Neuronal stem cell (in vitro differentiated cells): Measurements from ENCODE around the gene DOCK7.

Source experiments
- DNase-seq: peaks from one replicate; pipeline ENCODE4 v3.0.0-alpha.2; 2013; ENCODE audit warnings: low spot score
- H2AFZ ChIP-seq: one replicate; pipeline ENCODE4 v1.6.1; 2013; ENCODE audit warnings: mild to moderate bottlenecking, low read length, inconsistent platforms
- H2AK5ac ChIP-seq: 2 replicates; pipeline ENCODE4 v1.6.1; 2013; ENCODE audit warnings: low read depth, mild to moderate bottlenecking, inconsistent platforms, low read length, moderate library complexity, mixed read lengths
- H2BK120ac ChIP-seq: 2 replicates; pipeline ENCODE4 v1.6.1; 2013; ENCODE audit warnings: low read depth, mild to moderate bottlenecking, inconsistent platforms, low read length, moderate library complexity, mixed read lengths
- H2BK12ac ChIP-seq: one replicate; pipeline ENCODE4 v1.6.1; 2013; ENCODE audit warnings: low read length, inconsistent platforms
- H2BK15ac ChIP-seq: 2 replicates; pipeline ENCODE4 v1.6.1; 2013; ENCODE audit warnings: mild to moderate bottlenecking, low read length, inconsistent platforms, mixed read lengths
- H2BK5ac ChIP-seq: one replicate; pipeline ENCODE4 v1.6.1; 2013; ENCODE audit warnings: inconsistent platforms, mild to moderate bottlenecking, low read length, moderate library complexity
- H3K14ac ChIP-seq: one replicate; pipeline ENCODE4 v1.6.1; 2013; ENCODE audit warnings: low read length, inconsistent platforms
- H3K18ac ChIP-seq: 2 replicates; pipeline ENCODE4 v1.6.1; 2013; ENCODE audit warnings: low read length, inconsistent platforms
- H3K23ac ChIP-seq: 2 replicates; pipeline ENCODE4 v1.6.1; 2013; ENCODE audit warnings: low read depth, mild to moderate bottlenecking, mixed read lengths, low read length, inconsistent platforms; ENCODE audit not compliant: poor library complexity
- H3K27ac ChIP-seq: replicated peaks from 3 replicates; pipeline ENCODE4 v1.5.1; 2013; ENCODE audit warnings: low read length, inconsistent platforms
- H3K27me3 ChIP-seq, 3 experiments: 2 replicates each; pipeline ENCODE4 v1.6.1; 2013; ENCODE audit warnings: low read length in 3 of 3, mild to moderate bottlenecking in 2 of 3, inconsistent platforms in 1 of 3, low read depth in 1 of 3, mixed read lengths in 1 of 3, moderate library complexity in 1 of 3; ENCODE audit not compliant: control insufficient read depth in 3 of 3, insufficient read depth in 3 of 3
- H3K36me3 ChIP-seq, 2 donors: replicated peaks in 1 of 2; 2 replicates each; pipeline ENCODE4 v1.6.1; 2013; ENCODE audit warnings: low read length in 2 of 2; ENCODE audit not compliant: control insufficient read depth in 2 of 2, insufficient read depth in 2 of 2
- H3K4ac ChIP-seq: 2 replicates; pipeline ENCODE4 v1.6.1; 2013; ENCODE audit warnings: inconsistent platforms, mild to moderate bottlenecking, low read length, moderate library complexity
- H3K4me1 ChIP-seq, 2 donors: 1 replicate in 1 of 2; 2 replicates in 1 of 2; pipeline ENCODE4 v1.6.1; 2013; ENCODE audit warnings: low read length in 2 of 2, low read depth in 1 of 2; ENCODE audit not compliant: control insufficient read depth in 2 of 2, insufficient read depth in 1 of 2
- H3K4me2 ChIP-seq: one replicate; pipeline ENCODE4 v1.6.1; 2013; ENCODE audit warnings: mild to moderate bottlenecking, low read length, inconsistent platforms; ENCODE audit not compliant: insufficient read depth, poor library complexity, severe bottlenecking
- H3K4me3 ChIP-seq, 2 donors: 2 replicates each; pipeline ENCODE4 v1.5.1; 2013; ENCODE audit warnings: low read length in 2 of 2, mild to moderate bottlenecking in 2 of 2, inconsistent platforms in 1 of 2, moderate library complexity in 1 of 2
- H3K79me1 ChIP-seq: one replicate; pipeline ENCODE4 v1.6.1; 2013; ENCODE audit warnings: low read depth, mild to moderate bottlenecking, inconsistent platforms, low read length, moderate library complexity
- H3K9ac ChIP-seq: one replicate; pipeline ENCODE4 v1.6.1; 2013; ENCODE audit warnings: mild to moderate bottlenecking, low read depth, low read length, inconsistent platforms; ENCODE audit not compliant: poor library complexity
- H3K9me3 ChIP-seq, 2 donors: replicated peaks in 1 of 2; 2 replicates each; pipeline versions ENCODE3 to v1.6.1; 2013; ENCODE audit warnings: low read length in 2 of 2, mild to moderate bottlenecking in 2 of 2, inconsistent platforms in 1 of 2, low read depth in 1 of 2, mixed read lengths in 1 of 2, moderate library complexity in 1 of 2; ENCODE audit not compliant: control insufficient read depth in 2 of 2, insufficient read depth in 1 of 2
- H4K8ac ChIP-seq: one replicate; pipeline ENCODE4 v1.6.1; 2013; ENCODE audit warnings: low read depth, mild to moderate bottlenecking, inconsistent platforms, low read length, moderate library complexity
- H4K91ac ChIP-seq: one replicate; pipeline ENCODE4 v1.6.1; 2013; ENCODE audit warnings: low read length, low read depth, mild to moderate bottlenecking, inconsistent platforms; ENCODE audit not compliant: poor library complexity
- WGBS, 2 donors: extraction: QIAGEN DNeasy Blood & Tissue Kit; methylation state at CpG; one replicate each; pipeline ENCODE4 v1.1.7; 2013; ENCODE audit warnings: missing lambda C conversion rate in 2 of 2, mixed read lengths in 1 of 2; ENCODE audit not compliant: insufficient read length in 2 of 2, insufficient replicate concordance in 1 of 2; ENCODE audit errors: extremely low coverage in 2 of 2; 5-methylcytosine and 5-hydroxymethylcytosine counted together

Gene DOCK7

GRCh38 chr1:62423580-62424242 lies 264.5 kb downstream of the DOCK7 start:
- Histone ChIP-seq H4K91ac (no peak overlapping the region), H2BK5ac (no peak overlapping the region), H3K9me3 (no peaks in the 10 kb centered on the region), H3K18ac (no peak overlapping the region), H3K36me3 (no peaks in the 10 kb centered on the region), H3K27me3 (no peaks in the 10 kb centered on the region), H2AK5ac (no peak overlapping the region), H3K14ac (no peak overlapping the region), H2AFZ (peak overlapping the region; percentile 6), H3K9ac (no peak overlapping the region), H3K27ac (no peak overlapping the region), H3K4me3 (no peak overlapping the region), H3K79me1 (no peaks in the 10 kb centered on the region), H3K4me1 (peaks cover 0 to 5% of the 10 kb centered on the region in 2 donors), H3K23ac (peak overlapping the region; percentile 38), H3K4me2 (no peak overlapping the region), H2BK120ac (no peak overlapping the region), H2BK12ac (no peak overlapping the region), H2BK15ac (no peak overlapping the region), H3K4ac (no peak overlapping the region), H4K8ac (no peak overlapping the region)
- WGBS, 2 donors, result no CpG with 5 or more reads among the region's 14 CpGs
- no peak for DNase-seq

DNA sequence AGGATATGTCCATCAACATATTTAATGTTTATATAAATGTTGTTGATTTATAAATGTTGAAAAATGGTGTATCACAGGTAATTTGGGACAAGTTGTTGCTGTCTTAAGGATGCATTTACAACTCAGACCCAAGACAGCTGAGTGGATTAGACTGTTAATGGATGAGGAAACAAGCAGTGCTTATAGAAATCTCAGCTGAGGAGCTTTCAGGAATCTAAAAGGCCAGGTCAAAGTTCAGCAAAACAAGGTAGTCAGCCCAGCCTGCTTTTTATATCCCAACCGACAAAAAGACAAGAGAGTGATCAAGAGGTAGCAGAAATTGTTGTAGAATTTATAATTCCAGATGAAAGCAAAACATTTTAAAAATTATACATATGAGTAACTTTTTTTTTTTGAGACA lies 268.0 kb downstream of the DOCK7 start:
- no peak overlapping the region for H4K8ac ChIP-seq
- H2BK12ac ChIP-seq, result no peak overlapping the region
- no peak overlapping the region for H2AFZ ChIP-seq
- WGBS, 2 donors, result no CpG with 5 or more reads among the region's 1 CpG
- no peak overlapping the region for H3K9ac ChIP-seq
- no peak overlapping the region for H2BK5ac ChIP-seq
- no peak overlapping the region for H3K4ac ChIP-seq
- H3K14ac ChIP-seq, result no peak overlapping the region
- H2AK5ac ChIP-seq, result no peak overlapping the region
- no peak overlapping the region for H3K27ac ChIP-seq
- H3K23ac ChIP-seq, result no peak overlapping the region
- H3K18ac ChIP-seq, result no peak overlapping the region
- H3K79me1 ChIP-seq, result no peaks in the 10 kb centered on the region
- peaks cover 0 to 2% of the 10 kb centered on the region in 2 donors for H3K4me1 ChIP-seq
- H3K36me3 ChIP-seq, result no peaks in the 10 kb centered on the region
- H3K27me3 ChIP-seq, result no peaks in the 10 kb centered on the region
- no peak for DNase-seq
- H3K4me3 ChIP-seq, result no peak overlapping the region
- no peak overlapping the region for H2BK15ac ChIP-seq
- no peaks in the 10 kb centered on the region for H3K9me3 ChIP-seq
- H4K91ac ChIP-seq, result no peak overlapping the region
- H3K4me2 ChIP-seq, result no peak overlapping the region
- H2BK120ac ChIP-seq, result no peak overlapping the region

GRCh38 chr1:62417351-62417999 lies 270.7 kb downstream of the DOCK7 start:
- H3K14ac ChIP-seq, result no peak overlapping the region

DNA sequence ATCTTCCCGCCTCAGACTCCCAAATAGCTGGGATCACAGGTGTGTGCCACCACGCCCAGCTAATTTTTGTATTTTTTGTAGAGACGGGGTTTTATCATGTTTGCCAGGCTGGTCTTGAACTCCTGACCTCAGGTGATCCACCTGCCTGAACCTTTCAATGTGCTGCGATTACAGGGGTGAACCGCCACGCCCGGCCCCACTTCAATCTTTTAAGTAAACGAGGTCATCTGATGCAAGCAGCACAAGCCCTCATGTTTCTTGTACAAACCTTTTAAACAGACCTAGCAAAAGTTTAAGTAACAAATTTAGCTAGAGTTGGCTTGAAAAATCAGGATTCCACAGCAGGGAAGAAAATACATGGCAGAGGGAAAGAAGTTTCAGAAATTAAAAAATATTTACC lies 272.5 kb downstream of the DOCK7 start:
- Histone ChIP-seq H3K14ac (no peak overlapping the region), H4K91ac (no peak overlapping the region), H2AK5ac (no peak overlapping the region), H3K9ac (no peak overlapping the region), H3K23ac (no peak overlapping the region), H3K4me2 (no peak overlapping the region), H3K27me3 (peaks cover 0 to 4% (median 0%) of the 10 kb centered on the region in 3 experiments), H3K9me3 (no peaks in the 10 kb centered on the region), H3K4me1 (no peaks in the 10 kb centered on the region), H3K18ac (no peak overlapping the region), H2BK5ac (no peak overlapping the region), H3K79me1 (no peaks in the 10 kb centered on the region), H2AFZ (no peak overlapping the region), H3K4ac (no peak overlapping the region), H2BK15ac (no peak overlapping the region), H3K27ac (no peak overlapping the region), H3K4me3 (no peak overlapping the region), H2BK120ac (no peak overlapping the region), H2BK12ac (no peak overlapping the region), H3K36me3 (no peaks in the 10 kb centered on the region), H4K8ac (no peak overlapping the region)
- WGBS, 2 donors, result no CpG with 5 or more reads among the region's 8 CpGs
- no peak for DNase-seq

More at GRCh38 chr1:62417351-62417999, 270.7 kb downstream of the DOCK7 start:
- H3K9ac ChIP-seq, result no peak overlapping the region
- H3K4me2 ChIP-seq, result no peak overlapping the region
- no peaks in the 10 kb centered on the region for H3K79me1 ChIP-seq
- no peak for DNase-seq
- H2BK12ac ChIP-seq, result no peak overlapping the region
- no peak overlapping the region for H4K91ac ChIP-seq
- no peak overlapping the region for H2BK120ac ChIP-seq
- no peaks in the 10 kb centered on the region for H3K4me1 ChIP-seq
- no peaks in the 10 kb centered on the region for H3K36me3 ChIP-seq
- H3K23ac ChIP-seq, result no peak overlapping the region
- H3K27ac ChIP-seq, result no peak overlapping the region
- H3K27me3 ChIP-seq, result no peaks in the 10 kb centered on the region
- WGBS, 2 donors, result no CpG with 5 or more reads among the region's 2 CpGs
- H3K4ac ChIP-seq, result no peak overlapping the region
- no peak overlapping the region for H2AK5ac ChIP-seq
- H2BK15ac ChIP-seq, result no peak overlapping the region
- H4K8ac ChIP-seq, result no peak overlapping the region
- H3K9me3 ChIP-seq, result no peaks in the 10 kb centered on the region
- no peak overlapping the region for H3K4me3 ChIP-seq
- H3K18ac ChIP-seq, result no peak overlapping the region
- no peak overlapping the region for H2BK5ac ChIP-seq
- H2AFZ ChIP-seq, result no peak overlapping the region
